GM21367 (cell line): ENCODE measurements around the gene ALG6.
"Not testable (repeated sequence)": the region's sequence is repeated elsewhere in the genome, so short reads cannot be mapped to it uniquely, and the experiment has no call there.

ENCODE experiments used
- ATAC-seq: cut with Tn5 transposase; IDR thresholded peaks from one replicate; pipeline ENCODE4 v1.9.1; 2021; ENCODE audit not compliant: unreplicated experiment

Gene ALG6

GRCh38 chr1:63413394-63413793 is 46.0 kb downstream of the ALG6 start:
- no peak for ATAC-seq

DNA sequence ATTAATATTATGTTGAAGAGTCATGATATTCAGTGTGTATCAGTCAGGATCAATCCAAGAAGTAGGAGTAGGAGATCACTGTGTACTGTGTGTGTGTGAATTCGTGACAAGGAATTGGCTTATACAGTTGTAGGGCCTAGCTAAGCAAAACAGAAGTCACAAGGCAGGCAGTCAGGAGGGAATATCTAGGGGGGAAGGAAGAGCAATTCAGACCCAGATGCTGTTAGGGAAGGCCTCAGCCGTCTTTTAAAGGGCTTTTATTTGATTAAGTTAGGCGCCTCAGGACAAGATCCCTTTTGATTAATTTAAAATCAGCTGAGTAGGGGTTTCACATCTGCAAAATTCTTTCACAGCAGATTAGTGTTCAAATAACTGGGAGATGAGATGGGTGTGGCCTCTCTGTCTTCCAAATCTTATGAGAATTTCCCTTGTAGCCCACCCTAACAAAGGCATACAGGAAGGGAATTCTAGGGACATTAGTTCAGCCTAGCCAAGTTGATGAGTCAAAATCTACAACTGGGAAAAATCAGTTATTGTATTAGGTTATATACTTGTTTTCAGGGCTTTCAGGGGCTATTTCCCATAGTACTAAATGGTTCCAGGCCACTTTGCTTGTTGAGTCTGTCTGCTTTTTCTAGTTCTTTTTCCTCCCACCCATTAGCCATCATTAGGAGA is 47.4 kb downstream of the ALG6 start:
- ATAC-seq = no peak

DNA sequence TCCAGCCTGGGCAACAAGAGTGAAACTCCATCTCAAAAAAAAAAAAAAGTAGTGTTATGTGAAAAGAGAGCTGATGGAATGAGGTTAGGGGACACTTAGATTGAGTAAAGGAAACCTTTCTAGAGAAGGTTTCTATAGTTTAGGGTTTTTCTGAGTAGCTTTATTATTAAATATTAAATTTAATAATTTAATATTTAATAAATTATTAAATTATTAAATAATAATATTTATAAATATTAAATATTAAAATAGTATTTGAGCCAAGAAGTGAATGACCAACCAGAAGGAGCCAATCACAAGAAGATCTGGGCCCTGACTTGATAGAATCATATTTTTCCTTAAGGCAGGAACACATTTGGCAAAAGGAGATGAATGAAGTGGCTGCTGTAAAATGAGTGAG is 50.7 kb downstream of the ALG6 start:
- no peak for ATAC-seq

GRCh38 chr1:63420746-63421145 is 53.3 kb downstream of the ALG6 start:
- ATAC-seq = not testable (repeated sequence)

DNA sequence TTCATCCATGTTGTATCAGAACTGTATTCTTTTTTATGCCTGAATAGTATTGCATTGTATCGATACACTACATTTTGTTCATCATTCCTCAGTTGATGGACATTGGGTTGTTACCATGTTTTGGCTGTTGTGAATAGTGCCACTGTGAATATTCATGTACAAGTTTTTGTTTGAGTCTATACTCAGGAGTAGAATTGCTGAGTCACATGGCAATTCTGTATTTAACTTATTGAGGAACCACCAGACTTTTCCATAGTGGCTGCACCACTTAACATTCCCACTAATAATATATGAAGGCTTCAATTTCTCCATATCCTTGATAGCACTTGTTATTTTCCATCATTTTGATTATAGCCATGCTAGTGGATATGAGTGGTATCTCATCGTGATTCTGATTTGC is 56.2 kb downstream of the ALG6 start:
- ATAC-seq = no peak

GRCh38 chr1:63428815-63429214 is 61.4 kb downstream of the ALG6 start:
- no peak for ATAC-seq

- ATAC-seq = no peak
Observed at GRCh38 chr1:63429281-63429680, 61.9 kb downstream of the ALG6 start.

- ATAC-seq = no peak
Observed at GRCh38 chr1:63435161-63435560, 67.7 kb downstream of the ALG6 start.

DNA sequence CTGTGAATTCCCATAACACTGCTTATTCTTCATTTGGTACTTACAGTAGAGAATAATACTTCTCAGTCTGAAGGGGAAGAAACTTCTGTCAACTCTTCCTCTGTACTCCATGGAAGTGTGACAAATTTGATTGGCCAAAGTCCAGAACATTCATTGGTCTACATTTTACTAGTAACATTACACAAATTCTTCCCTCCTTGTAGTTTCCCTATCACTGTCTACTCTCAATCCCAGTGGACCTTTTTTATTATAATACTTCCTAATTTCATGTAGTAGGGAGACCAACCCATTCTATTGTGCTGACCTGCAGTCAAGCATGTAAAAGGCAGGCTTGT is 74.7 kb downstream of the ALG6 start:
- no peak for ATAC-seq

DNA sequence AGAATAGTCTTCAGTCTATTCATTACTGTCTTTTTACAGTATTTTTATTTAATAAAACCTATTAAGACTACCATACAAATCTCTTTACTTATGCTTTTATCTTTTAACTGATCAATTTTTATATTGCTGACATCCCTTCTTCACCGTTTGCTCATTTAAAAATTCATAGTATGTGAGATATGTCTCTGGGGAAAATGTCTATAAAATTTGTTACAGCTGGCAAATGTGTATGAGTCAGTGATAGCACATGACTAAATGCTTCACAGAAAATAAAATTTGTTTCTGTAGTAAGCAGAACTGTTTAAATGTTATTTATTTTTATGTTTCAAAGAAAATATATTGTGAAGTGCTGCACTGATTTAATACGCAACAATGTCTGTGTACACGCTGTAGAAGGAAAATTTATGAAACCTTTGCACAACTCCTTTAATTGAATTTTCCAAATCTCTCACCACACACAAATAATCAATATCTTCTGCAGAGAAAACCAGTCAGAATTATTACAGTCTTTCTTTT is 81.4 kb downstream of the ALG6 start:
- no peak for ATAC-seq

GRCh38 chr1:63450416-63450815 is 83.0 kb downstream of the ALG6 start:
- no peak for ATAC-seq

GRCh38 chr1:63453232-63453631 is 85.8 kb downstream of the ALG6 start:
- no peak for ATAC-seq

DNA sequence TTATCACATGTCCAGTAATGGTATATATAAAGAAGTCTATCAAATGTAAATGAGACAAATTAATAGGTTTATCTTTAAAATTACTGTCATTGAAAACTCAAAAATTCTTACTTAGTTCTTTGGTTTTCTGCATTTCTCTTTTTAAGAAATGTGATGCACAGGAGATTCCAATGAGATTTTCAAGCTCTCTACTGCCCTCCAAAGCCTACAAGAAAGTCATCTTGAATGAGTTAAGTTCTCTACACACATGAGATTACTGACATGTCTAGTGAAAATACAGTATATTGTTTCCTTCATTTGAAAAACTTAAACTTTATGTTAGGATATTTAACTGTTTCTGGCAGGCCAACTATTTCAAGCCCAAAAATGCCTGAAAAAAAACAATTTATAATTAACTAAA is 86.8 kb downstream of the ALG6 start:
- ATAC-seq = no peak

DNA sequence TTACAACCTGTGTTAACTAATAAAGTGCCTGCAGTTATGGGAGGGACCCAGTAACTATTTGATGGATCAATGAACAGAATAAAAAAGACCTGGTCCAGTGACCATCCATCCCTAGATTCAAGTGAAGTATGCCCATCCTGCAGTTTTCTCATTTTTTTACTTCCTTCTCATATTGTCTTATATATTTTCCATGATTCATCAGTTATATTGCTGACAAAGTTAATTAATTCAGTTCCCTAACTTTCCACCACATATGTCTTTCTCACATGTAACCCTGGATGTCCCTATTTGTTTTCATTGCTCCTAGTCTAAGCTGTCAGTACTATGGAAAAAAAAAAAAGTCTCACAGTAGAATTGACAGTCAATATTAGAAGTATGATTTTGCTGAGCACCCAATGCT is 91.3 kb downstream of the ALG6 start:
- ATAC-seq = no peak

DNA sequence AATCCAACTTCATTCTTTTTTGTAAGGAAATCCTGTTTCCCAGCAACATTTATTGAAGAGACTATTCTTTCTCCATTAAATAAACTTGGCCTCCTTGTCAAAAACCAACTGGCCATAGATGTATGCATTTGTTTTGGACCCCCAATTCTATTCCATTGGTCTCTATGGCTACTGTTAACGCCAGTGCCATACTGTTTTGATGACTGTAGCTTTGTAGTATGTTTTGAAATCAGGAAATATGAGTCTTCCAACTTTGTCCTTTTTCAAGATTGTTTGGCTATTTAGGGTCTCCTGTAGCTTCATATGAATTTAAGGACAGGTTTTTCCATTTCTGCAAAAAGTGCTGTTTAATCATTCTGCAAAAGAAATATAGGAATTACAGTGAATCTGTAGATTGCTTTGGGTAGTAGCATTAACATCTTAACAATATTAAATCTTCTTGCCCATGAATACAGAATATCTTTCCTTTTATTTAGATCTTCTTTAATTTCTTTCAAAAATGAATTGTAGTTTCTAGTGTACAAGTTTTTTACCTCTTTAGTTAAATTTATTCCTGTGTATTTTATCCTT is 94.3 kb downstream of the ALG6 start:
- ATAC-seq = no peak

DNA sequence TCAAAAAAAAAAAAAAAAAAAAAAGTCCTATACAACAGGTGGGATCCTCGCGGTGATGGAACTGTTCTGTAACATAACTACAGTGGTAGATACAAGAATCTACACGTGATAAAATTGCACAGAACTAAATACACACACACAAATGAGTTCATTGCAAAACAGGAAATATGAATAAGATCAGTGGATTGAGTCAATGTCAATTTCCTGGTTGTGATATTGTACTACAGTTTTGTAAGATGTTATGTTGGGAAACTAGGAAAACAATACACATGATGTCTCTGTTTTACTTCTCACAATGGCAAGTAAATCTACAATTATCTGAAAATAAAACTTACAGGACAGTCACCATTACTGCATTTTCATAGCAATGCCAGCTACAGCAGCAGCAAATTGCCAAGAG is 95.8 kb downstream of the ALG6 start:
- ATAC-seq = no peak

DNA sequence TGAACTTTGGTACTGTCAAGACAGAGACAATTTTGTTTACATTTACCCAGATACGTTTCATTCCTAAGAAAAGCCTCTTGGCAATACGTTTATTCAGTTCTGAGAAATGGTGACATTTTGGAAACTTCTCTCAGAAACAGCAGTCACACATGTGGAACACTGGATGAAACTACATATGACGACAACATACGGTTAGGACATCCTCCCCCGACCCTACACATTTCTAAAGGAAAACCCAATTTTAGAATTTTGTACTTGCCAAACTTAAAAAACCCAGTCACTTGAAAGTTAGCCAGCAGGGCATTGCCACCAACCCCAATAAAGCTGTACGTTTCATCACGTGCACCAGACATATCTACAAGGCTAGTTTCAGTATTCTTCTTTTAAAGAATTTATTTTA is 98.8 kb downstream of the ALG6 start:
- no peak for ATAC-seq

DNA sequence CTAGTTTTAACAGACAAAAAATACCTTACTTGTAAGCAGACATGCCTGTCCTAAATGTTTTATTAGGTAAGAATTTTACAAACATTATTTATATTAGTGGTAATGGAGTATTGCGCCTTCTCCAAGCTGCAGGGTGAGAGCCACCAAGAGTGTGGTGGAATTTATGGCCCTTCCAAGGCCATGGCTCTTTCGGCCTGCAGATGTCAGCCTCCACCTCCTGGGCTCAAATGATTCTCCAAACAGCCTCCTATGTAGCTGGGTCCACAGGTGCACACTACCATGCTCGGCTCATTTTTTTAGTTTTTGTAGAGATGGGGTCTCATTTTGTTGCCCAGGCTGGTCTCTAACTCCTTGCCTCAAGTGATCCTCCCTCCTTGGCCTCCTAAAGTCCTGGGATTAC is 99.3 kb downstream of the ALG6 start:
- no peak for ATAC-seq

GRCh38 chr1:63468683-63469082 is 101.3 kb downstream of the ALG6 start:
- ATAC-seq = not testable (repeated sequence)

GRCh38 chr1:63475761-63476160 is 108.3 kb downstream of the ALG6 start:
- no peak for ATAC-seq

- no peak for ATAC-seq
Observed at GRCh38 chr1:63480057-63480456, 112.6 kb downstream of the ALG6 start.

DNA sequence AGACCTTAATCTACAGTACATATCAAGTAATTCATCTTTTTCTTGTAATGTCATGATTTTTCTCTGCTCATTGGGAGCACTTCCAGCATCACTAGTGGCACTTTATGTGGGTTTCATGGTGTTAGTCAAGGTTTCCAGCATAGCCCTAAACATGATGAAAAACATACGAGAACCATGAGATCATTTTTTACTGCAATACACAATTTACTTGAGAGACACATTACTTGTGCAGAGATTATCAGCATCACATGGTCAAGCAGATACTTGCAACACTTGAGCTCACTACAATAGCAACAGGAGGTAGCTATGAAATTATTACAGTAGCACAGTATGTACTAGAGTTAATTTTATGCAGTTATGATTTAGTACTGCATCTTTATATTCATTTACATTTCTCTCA is 119.2 kb downstream of the ALG6 start:
- ATAC-seq = no peak
